K562 (cell line): Measurements from ENCODE around the gene GOLGA5. TPM values are rescaled to one million over a fixed set of nuclear protein-coding genes. Genes with fewer than 3 reads are reported as not detected.
A peak's percentile ranks its signal among the peaks of the same experiment; 100 is the strongest.

Experiments
- CREB3 ChIP-seq: fragments of 450-650 bp; conservative IDR thresholded peaks from 2 replicates; pipeline ENCODE4 v1.6.1; 2016; ENCODE audit warnings: missing genetic modification characterization, low read depth, mild to moderate bottlenecking, missing compliant biosample characterization, moderate library complexity
- E2F4 ChIP-seq: sonication (generic); formaldehyde crosslinking; IDR thresholded peaks from 2 replicates; pipeline ENCODE4 v1.8.0; 2022; ENCODE audit warnings: mild to moderate bottlenecking, low read depth, missing genetic modification reagents
- GTF2A2 ChIP-seq: IDR thresholded peaks from 2 replicates; pipeline ENCODE4 v1.6.1; 2016; ENCODE audit warnings: mild to moderate bottlenecking, missing genetic modification characterization, missing compliant biosample characterization
- HDAC1 ChIP-seq, 2 experiments: fragments of 450-650 bp; IDR thresholded peaks; 2 replicates each; pipeline ENCODE4 v1.6.1; 2016 to 2017; ENCODE audit warnings: inconsistent platforms in 1 of 2, mild to moderate bottlenecking in 1 of 2, moderate library complexity in 1 of 2
- HEY1 ChIP-seq: fragments of 250-450 bp; sonication (Bioruptor Pico); IDR thresholded peaks from 2 replicates; pipeline ENCODE4 v1.5.0; 2020; ENCODE audit warnings: mild to moderate bottlenecking, moderate library complexity, borderline replicate concordance
- KDM2B ChIP-seq: fragments of 250-450 bp; sonication (Bioruptor Pico); IDR thresholded peaks from 2 replicates; pipeline ENCODE4 v1.8.0; 2021; ENCODE audit warnings: mild to moderate bottlenecking, moderate library complexity
- MIER1 ChIP-seq: fragments of 450-650 bp; IDR thresholded peaks from 2 replicates; pipeline ENCODE4 v1.6.1; 2016; ENCODE audit warnings: antibody characterized with exemption, mild to moderate bottlenecking, low read depth
- MLX ChIP-seq, 2 experiments: fragments of 450-650 bp in 1 of 2; sonication (generic) in 1 of 2; formaldehyde crosslinking; conservative IDR thresholded peaks; 2 replicates each; pipeline versions ENCODE4 v1.4.0 to v1.8.1; 2020 to 2022; ENCODE audit warnings: mild to moderate bottlenecking in 1 of 2, missing genetic modification reagents in 1 of 2
- MTA1 ChIP-seq: fragments of 450-650 bp; IDR thresholded peaks from 2 replicates; pipeline ENCODE4 v1.6.1; 2017; ENCODE audit warnings: borderline replicate concordance
- NFYB ChIP-seq: IDR thresholded peaks from 2 replicates; pipeline ENCODE4 v1.6.1; 2011; ENCODE audit warnings: mild to moderate bottlenecking, moderate library complexity; ENCODE audit not compliant: insufficient read length; ENCODE audit errors: extremely low read depth
- NONO ChIP-seq, 2 experiments: fragments of 200-400 bp in 1 of 2; fragments of 450-650 bp in 1 of 2; formaldehyde crosslinking in 1 of 2; IDR thresholded peaks; 2 replicates each; pipeline ENCODE4 v1.6.1; 2017; ENCODE audit warnings: low read depth in 2 of 2, mild to moderate bottlenecking in 2 of 2, moderate library complexity in 2 of 2, low read length in 1 of 2
- NR2C1 ChIP-seq, 2 experiments: fragments of 450-650 bp; IDR thresholded peaks; 2 replicates each; pipeline ENCODE4 v1.6.1; 2017; ENCODE audit warnings: mild to moderate bottlenecking in 2 of 2, antibody characterized with exemption in 1 of 2, inconsistent platforms in 1 of 2, missing compliant biosample characterization in 1 of 2, missing genetic modification characterization in 1 of 2
- NUFIP1 ChIP-seq: fragments of 450-650 bp; IDR thresholded peaks from 2 replicates; pipeline ENCODE4 v1.6.1; 2018; ENCODE audit not compliant: partially characterized antibody
- SMAD2 ChIP-seq: fragments of 150-350 bp; IDR thresholded peaks from 2 replicates; pipeline ENCODE4 v1.6.1; 2014; ENCODE audit warnings: low read depth, mild to moderate bottlenecking, low read length
- SP1 ChIP-seq: sonication (generic); formaldehyde crosslinking; IDR thresholded peaks from 2 replicates; pipeline ENCODE4 v1.8.1; 2022; ENCODE audit warnings: mild to moderate bottlenecking, missing genetic modification reagents
- SPI1 ChIP-seq: IDR thresholded peaks from 2 replicates; pipeline ENCODE4 v1.6.1; 2011; ENCODE audit warnings: low read depth, low read length, control low read depth, borderline replicate concordance
- SRF ChIP-seq, 2 experiments: fragments of 250-450, 450-650 bp in 1 of 2; sonication (Bioruptor Pico) in 1 of 2; sonication (generic) in 1 of 2; formaldehyde crosslinking; IDR thresholded peaks; 2 replicates each; pipeline versions ENCODE4 v1.5.0 to v1.5.1; 2020 to 2022; ENCODE audit warnings: mild to moderate bottlenecking in 1 of 2, missing genetic modification reagents in 1 of 2
- STAT5A ChIP-seq: IDR thresholded peaks from 2 replicates; pipeline ENCODE4 v1.6.1; 2012; ENCODE audit warnings: low read length, inconsistent platforms, borderline replicate concordance
- TBP ChIP-seq: optimal IDR thresholded peaks from 2 replicates; pipeline ENCODE3; 2011; ENCODE audit warnings: low read depth, low read length, improper control_type of control experiment
- TCFL5 ChIP-seq: fragments of 250-450 bp; sonication (Bioruptor Pico); conservative IDR thresholded peaks from 2 replicates; pipeline ENCODE4 v1.6.1; 2021; ENCODE audit warnings: mild to moderate bottlenecking, moderate library complexity, matching md5 sums
- TRIM24 ChIP-seq, 2 experiments: fragments of 450-650 bp; IDR thresholded peaks; 2 replicates each; pipeline ENCODE4 v1.6.1; 2016
- ZBTB9 ChIP-seq: fragments of 450-650 bp; formaldehyde crosslinking; IDR thresholded peaks from 2 replicates; pipeline ENCODE4 v1.4.0; 2020; ENCODE audit warnings: mild to moderate bottlenecking, moderate library complexity
- ZNF184 ChIP-seq: sonication (generic); formaldehyde crosslinking; IDR thresholded peaks from 2 replicates; pipeline ENCODE4 v1.5.0; 2020; ENCODE audit warnings: missing genetic modification reagents
- ZNF23 ChIP-seq: fragments of 250-450 bp; sonication (Bioruptor Pico); IDR thresholded peaks from 2 replicates; pipeline ENCODE4 v1.4.0; 2020; ENCODE audit warnings: mild to moderate bottlenecking
- ZNF589 ChIP-seq: fragments of 200-800 bp; sonication (Bioruptor generic); IDR thresholded peaks from 2 replicates; pipeline ENCODE4 v1.6.1; 2016; ENCODE audit warnings: low read depth, missing genetic modification characterization, missing compliant biosample characterization
- ZNF766 ChIP-seq: fragments of 200-800 bp; sonication (Bioruptor generic); conservative IDR thresholded peaks from 2 replicates; pipeline ENCODE4 v1.6.1; 2016; ENCODE audit warnings: missing genetic modification characterization, missing compliant biosample characterization
- polyA plus RNA-seq, 8 experiments: library from polyadenylated mRNA; depleted of rRNA in 4 of 8; stranded (reverse) in 5 of 8; unstranded in 3 of 8; fragments of >200 nt; fragmentation: Nextera tagmentation in 2 of 8; fragmentation: Illumina TruSeq in 1 of 8; extraction: Ambion mirVana in 2 of 8; extraction: Trizol in 1 of 8; gene quantifications; 2 replicates each; pipeline versions ENCODE4 v1.2.1 to v1.2.3, GENCODE V29; 2011 to 2014; ENCODE audit warnings: inconsistent platforms in 1 of 8, missing spikeins in 1 of 8
- total RNA-seq, 7 experiments: library from RNA; depleted of rRNA in 6 of 7; stranded (reverse); fragments of >200 nt in 6 of 7; fragmentation: Illumina TruSeq in 2 of 7; extraction: Trizol in 2 of 7; gene quantifications; 2 replicates each; pipeline versions ENCODE4 v1.2.1 to v1.2.3, GENCODE V29; 2011 to 2021; ENCODE audit warnings: low replicate concordance in 1 of 7

The GOLGA5 gene
- total and polyA plus RNA-seq, 9 of the 15 experiments (the other 6 are each of a cell fraction or from before 2014, with no cell fraction given) = 5.7 to 19.6 (median 12.7) TPM

GRCh38 chr14:92846162-92846897, 52.2 kb downstream of the GOLGA5 start (continued):
- TF ChIP-seq SRF (CRISPR knock-in tag; IDR thresholded peaks at IDR 0.05) (no peak), TCFL5 (no peak), SP1 (no peak), SMAD2 (no peak), TBP (no peak), KDM2B (CRISPR knock-in tag) (no peak), NR2C1 (IDR thresholded peaks at IDR 0.05) (no peak), NR2C1 (tag; IDR thresholded peaks at IDR 0.05) (no peak), GTF2A2 (tag) (no peak), E2F4 (CRISPR knock-in tag) (no peak), ZNF23 (CRISPR knock-in tag) (no peak), TRIM24 (IDR thresholded peaks at IDR 0.05) (peak; percentile 39 to 47; a peak in 3 of 4 replicates), ZNF589 (no peak), NUFIP1 (no peak), HEY1 (no peak), CREB3 (tag) (no peak), MTA1 (no peak), NFYB (no peak), HDAC1 (IDR thresholded peaks at IDR 0.05) (no peak), SPI1 (peak; percentile 33; the same call in 1 of the 2 replicates), ZNF766 (CRISPR knock-in tag) (no peak), NONO (IDR thresholded peaks at IDR 0.05; ENCODE audit: low read depth in 2 of 2, low read length in 1 of 2) (no peak), ZBTB9 (CRISPR knock-in tag) (peak; percentile 97), STAT5A (no peak), ZNF184 (CRISPR knock-in tag) (no peak), MIER1 (no peak), MLX (CRISPR knock-in tag; conservative IDR thresholded peaks at IDR 0.05) (no peak)
